ENCODE measurements around the gene LARGE1. TPM values are rescaled to one million over a fixed set of nuclear protein-coding genes. Genes with fewer than 3 reads are reported as not detected.

LARGE1 gene
- total RNA-seq, 2 donors from 2014 or later, result 12.5 to 21.1 TPM

DNA sequence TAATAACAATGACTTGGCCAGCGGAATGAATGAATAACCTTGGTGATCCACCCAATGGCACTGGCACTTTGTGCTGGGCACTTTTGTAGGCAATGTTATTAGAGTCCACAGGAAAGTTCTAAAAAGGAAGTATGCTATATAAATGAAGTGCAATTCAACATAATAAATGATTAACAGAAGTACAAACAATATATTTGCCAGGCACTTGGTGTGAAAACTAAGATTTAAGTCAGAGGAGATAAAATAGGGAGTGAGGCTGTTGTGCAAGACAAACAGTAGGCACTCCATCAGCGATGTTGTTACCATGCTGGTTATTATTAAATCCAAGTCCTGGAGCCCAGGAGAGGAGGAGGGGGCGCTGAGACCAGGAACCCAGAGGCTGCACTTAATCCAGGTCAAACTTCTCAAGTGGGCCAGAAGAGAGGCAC, 173.8 kb downstream of the LARGE1 start:
- H3K9me3 ChIP-seq, result no peaks in the 10 kb centered on the region
- intact Hi-C loops (cut with DNase I), result no loop called here
- TF ChIP-seq, protein P1, sequence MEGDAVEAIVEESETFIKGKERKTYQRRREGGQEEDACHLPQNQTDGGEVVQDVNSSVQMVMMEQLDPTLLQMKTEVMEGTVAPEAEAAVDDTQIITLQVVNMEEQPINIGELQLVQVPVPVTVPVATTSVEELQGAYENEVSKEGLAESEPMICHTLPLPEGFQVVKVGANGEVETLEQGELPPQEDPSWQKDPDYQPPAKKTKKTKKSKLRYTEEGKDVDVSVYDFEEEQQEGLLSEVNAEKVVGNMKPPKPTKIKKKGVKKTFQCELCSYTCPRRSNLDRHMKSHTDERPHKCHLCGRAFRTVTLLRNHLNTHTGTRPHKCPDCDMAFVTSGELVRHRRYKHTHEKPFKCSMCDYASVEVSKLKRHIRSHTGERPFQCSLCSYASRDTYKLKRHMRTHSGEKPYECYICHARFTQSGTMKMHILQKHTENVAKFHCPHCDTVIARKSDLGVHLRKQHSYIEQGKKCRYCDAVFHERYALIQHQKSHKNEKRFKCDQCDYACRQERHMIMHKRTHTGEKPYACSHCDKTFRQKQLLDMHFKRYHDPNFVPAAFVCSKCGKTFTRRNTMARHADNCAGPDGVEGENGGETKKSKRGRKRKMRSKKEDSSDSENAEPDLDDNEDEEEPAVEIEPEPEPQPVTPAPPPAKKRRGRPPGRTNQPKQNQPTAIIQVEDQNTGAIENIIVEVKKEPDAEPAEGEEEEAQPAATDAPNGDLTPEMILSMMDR (IDR thresholded peaks at IDR 0.05), result no peak
- no peak for TF ChIP-seq POLR2A (IDR thresholded peaks at IDR 0.05)
- ATAC-seq (peak; percentile 80), DNase-seq (peak in 3 of 4 donors; percentile 39 to 61 (median 54))
- H3K27ac ChIP-seq, result peak overlapping the region in 1 of 4 donors; percentile 20
- no peaks in the 10 kb centered on the region for H3K36me3 ChIP-seq (replicated peaks in 1 of 2; ENCODE audit: insufficient read depth in 1 of 2, low read depth in 2 of 2)
- H3K4me1 ChIP-seq, result peaks cover 35% of the 10 kb centered on the region
- no peak overlapping the region for H3K4me3 ChIP-seq
- WGBS, 2 donors, result 8 to 16% methylated on average over 3 of the region's 3 CpGs
- H3K27me3 ChIP-seq, result no peaks in the 10 kb centered on the region

- no peak overlapping the region for H3K27ac ChIP-seq
- no peaks in the 10 kb centered on the region for H3K27me3 ChIP-seq
- WGBS, 2 donors, result 91 to 94% methylated on average over 6 to 7 of the region's 7 CpGs
- H3K36me3 ChIP-seq (replicated peaks in 1 of 2; ENCODE audit: insufficient read depth in 1 of 2, low read depth in 2 of 2), result no peaks in the 10 kb centered on the region
- peaks cover 35% of the 10 kb centered on the region for H3K4me1 ChIP-seq
- TF ChIP-seq POLR2A (IDR thresholded peaks at IDR 0.05), result no peak
- TF ChIP-seq, protein P1 (IDR thresholded peaks at IDR 0.05), result no peak
- intact Hi-C loops (cut with DNase I), result no loop called here
- ATAC-seq (no peak), DNase-seq (no peak)
- H3K4me3 ChIP-seq, result no peak overlapping the region
- no peaks in the 10 kb centered on the region for H3K9me3 ChIP-seq
Observed at GRCh38 chr22:33745501-33745900, 174.8 kb downstream of the LARGE1 start.

GRCh38 chr22:33743756-33744155, 176.5 kb downstream of the LARGE1 start:
- ATAC-seq, result no peak
- Histone ChIP-seq H3K36me3 (replicated peaks in 1 of 2; ENCODE audit: insufficient read depth in 1 of 2, low read depth in 2 of 2) (no peaks in the 10 kb centered on the region), H3K4me3 (no peak overlapping the region), H3K4me1 (peaks cover 32% of the 10 kb centered on the region), H3K27ac (no peak overlapping the region), H3K27me3 (no peaks in the 10 kb centered on the region), H3K9me3 (no peaks in the 10 kb centered on the region)
- no peak for DNase-seq
- TF ChIP-seq POLR2A (IDR thresholded peaks at IDR 0.05), result no peak
- TF ChIP-seq, protein P1 (IDR thresholded peaks at IDR 0.05), result no peak
- 92 to 98% methylated on average over 5 of the region's 5 CpGs for WGBS, 2 donors
- intact Hi-C loops (cut with DNase I), result no loop called here

GRCh38 chr22:33741025-33741424, 179.3 kb downstream of the LARGE1 start:
- TF ChIP-seq, protein P1 (IDR thresholded peaks at IDR 0.05), result no peak
- no peak for TF ChIP-seq POLR2A (IDR thresholded peaks at IDR 0.05)
- 84 to 92% methylated on average over 3 of the region's 3 CpGs for WGBS, 2 donors
- Histone ChIP-seq H3K4me1 (peaks cover 4% of the 10 kb centered on the region), H3K27ac (no peak overlapping the region), H3K9me3 (no peaks in the 10 kb centered on the region), H3K4me3 (no peak overlapping the region), H3K27me3 (no peaks in the 10 kb centered on the region), H3K36me3 (replicated peaks in 1 of 2; ENCODE audit: insufficient read depth in 1 of 2, low read depth in 2 of 2) (no peaks in the 10 kb centered on the region)
- DNase-seq (no peak), ATAC-seq (no peak)
- intact Hi-C loops (cut with DNase I), result no loop called here

- H3K36me3 ChIP-seq (replicated peaks in 1 of 2; ENCODE audit: insufficient read depth in 1 of 2, low read depth in 2 of 2), result no peaks in the 10 kb centered on the region
- TF ChIP-seq, protein P1 (IDR thresholded peaks at IDR 0.05), result no peak
- TF ChIP-seq POLR2A (IDR thresholded peaks at IDR 0.05), result no peak
- no peak overlapping the region for H3K27ac ChIP-seq
- intact Hi-C loops (cut with DNase I), result no loop called here
- DNase-seq, result no peak
- 93 to 94% methylated on average over 4 of the region's 4 CpGs for WGBS, 2 donors
- H3K9me3 ChIP-seq, result no peaks in the 10 kb centered on the region
- no peak for ATAC-seq
- no peaks in the 10 kb centered on the region for H3K4me1 ChIP-seq
- no peak overlapping the region for H3K4me3 ChIP-seq
- no peaks in the 10 kb centered on the region for H3K27me3 ChIP-seq
Observed at GRCh38 chr22:33739516-33739915, 180.8 kb downstream of the LARGE1 start.

Data from body of pancreas (tissue), 4 donors.